Activated CD8-positive, alpha-beta T cell treated with anti-CD3 and anti-CD28 coated beads, Interleukin-2, amount 10 ng/mL, durations not matched to agents 7 days and 5 days (primary cell): ENCODE data around the gene IFNA8. TPM values are rescaled to one million over a fixed set of nuclear protein-coding genes. Genes with fewer than 3 reads are reported as not detected.
A peak's percentile ranks its signal among the peaks of the same experiment; 100 is the strongest.
"Not testable (repeated sequence)": the region's sequence is repeated elsewhere in the genome, so short reads cannot be mapped to it uniquely, and the experiment has no call there.

Experiments
- ATAC-seq: fragments of 150-1000 bp; cut with Tn5 transposase; one replicate; pipeline ENCODE4 v1.10.0; 2021; ENCODE audit warnings: moderate library complexity
- CTCF ChIA-PET: fragments of 350-600 bp; sonication (Branson Sonifier 250); formaldehyde crosslinking; loops from one replicate; lab custom pipeline; 2021; ENCODE audit warnings: antibody characterized with exemption; lab: Charles Lee
- POLR2A ChIA-PET: fragments of 350-600 bp; sonication (Branson Sonifier 250); formaldehyde crosslinking; loops from one replicate; lab custom pipeline; 2021; ENCODE audit warnings: antibody characterized with exemption; lab: Charles Lee
- DNase-seq: peaks from one replicate; pipeline ENCODE4 v3.0.0-alpha.2; 2020
- H3K27ac Mint-ChIP-seq: one replicate; pipeline ENCODE4 v1.8.0; 2021; ENCODE audit warnings: mild to moderate bottlenecking, mixed read lengths
- H3K27me3 Mint-ChIP-seq: one replicate; pipeline ENCODE4 v1.8.0; 2021; ENCODE audit warnings: low read depth, mixed read lengths
- H3K36me3 Mint-ChIP-seq: one replicate; pipeline ENCODE4 v1.8.0; 2021; ENCODE audit warnings: low read depth, mixed read lengths
- H3K4me1 Mint-ChIP-seq: one replicate; pipeline ENCODE4 v1.8.0; 2021; ENCODE audit warnings: low read depth, mixed read lengths
- H3K4me3 Mint-ChIP-seq: one replicate; pipeline ENCODE4 v1.8.0; 2021; ENCODE audit warnings: mild to moderate bottlenecking, mixed read lengths
- H3K9me3 Mint-ChIP-seq: one replicate; pipeline ENCODE4 v1.8.0; 2022; ENCODE audit warnings: mixed read lengths; ENCODE audit not compliant: insufficient read depth
- total RNA-seq, 2 experiments: library from RNA; stranded (reverse); gene quantifications; one replicate each; pipeline ENCODE4 v1.2.3, GENCODE V29; 2021

The IFNA8 gene
- total RNA-seq, 2 experiments from 2014 or later, result not detected

GRCh38 chr9:21432672-21433425 lies 23.9 kb downstream of the IFNA8 start:
- ChIA-PET CTCF (interaction anchor here (0.9 to 2.8 kb wide), 8 partner anchors 12 to 358 kb away, joined by 3 to 31 read pairs (median 7); no protein-coding TSS in a partner anchor), POLR2A (no interaction called here)
- DNase-seq, result no peak
- no peak for ATAC-seq
- Mint-ChIP-seq H3K27me3 (peaks cover 47% of the 10 kb centered on the region), H3K27ac (no peak overlapping the region), H3K4me1 (no peaks in the 10 kb centered on the region), H3K36me3 (no peaks in the 10 kb centered on the region), H3K4me3 (no peak overlapping the region), H3K9me3 (no peaks in the 10 kb centered on the region)

- H3K27me3 Mint-ChIP-seq, result peaks cover 37% of the 10 kb centered on the region
- ATAC-seq, result peak; percentile 51
- CTCF ChIA-PET, result interaction anchor here (0.7 to 2.7 kb wide), 43 partner anchors 9 to 360 kb away, joined by 3 to 31 read pairs (median 5); partner anchors contain the start of genes IFNA8 and IFNE
These were observed 25.5 kb downstream of the IFNA8 start for GRCh38 chr9:21434202-21435014.

GRCh38 chr9:21435015-21435383 lies 26.1 kb downstream of the IFNA8 start:
- DNase-seq, H3K9me3 Mint-ChIP-seq, H3K36me3 Mint-ChIP-seq, H3K27ac Mint-ChIP-seq, ATAC-seq, POLR2A ChIA-PET, H3K4me1 Mint-ChIP-seq, H3K4me3 Mint-ChIP-seq: not testable (repeated sequence)
- CTCF ChIA-PET, result interaction anchor here (0.7 to 2.7 kb wide), 41 partner anchors 9 to 360 kb away, joined by 3 to 31 read pairs (median 5); partner anchors contain the start of genes IFNA8 and IFNE
- H3K27me3 Mint-ChIP-seq, result peaks cover 32% of the 10 kb centered on the region

More at GRCh38 chr9:21434202-21435014, 25.5 kb downstream of the IFNA8 start:
- no peak overlapping the region for H3K4me3 Mint-ChIP-seq
- peak; percentile 73 for DNase-seq
- H3K36me3 Mint-ChIP-seq, result no peaks in the 10 kb centered on the region
- no peaks in the 10 kb centered on the region for H3K9me3 Mint-ChIP-seq
- POLR2A ChIA-PET, result no interaction called here
- H3K4me1 Mint-ChIP-seq, result no peaks in the 10 kb centered on the region
- H3K27ac Mint-ChIP-seq, result no peak overlapping the region

- Mint-ChIP-seq H3K4me1 (peaks cover 18% of the 10 kb centered on the region), H3K4me3 (no peak within 1 kb of the TSS), H3K9me3 (no peaks in the 10 kb centered on the region), H3K36me3 (peaks cover 3% of the 10 kb centered on the region), H3K27me3 (peaks cover 15% of the 10 kb centered on the region), H3K27ac (no peak within 1 kb of the TSS)
- no peak for DNase-seq
- POLR2A ChIA-PET, result no interaction called here
- CTCF ChIA-PET, result no interaction called here
- ATAC-seq, result no peak
These were observed 31.2 kb downstream of the IFNA8 start, which contains the start of gene IFNA1 for GRCh38 chr9:21440139-21440538. IFNA1 (plus strand) TSS chr9:21440439; CDS start chr9:21440508, 69 bp downstream.

- H3K4me3 Mint-ChIP-seq, result peak overlapping the region; percentile 35
- ChIA-PET CTCF (interaction anchor here (0.7 to 5.5 kb wide), 8 partner anchors 10 to 261 kb away, joined by 3 to 31 read pairs (median 3); no protein-coding TSS in a partner anchor), POLR2A (no interaction called here)
- peaks cover 3% of the 10 kb centered on the region for H3K36me3 Mint-ChIP-seq
- peak; percentile 37 for DNase-seq
- peaks cover 18% of the 10 kb centered on the region for H3K4me1 Mint-ChIP-seq
- H3K9me3 Mint-ChIP-seq, result no peaks in the 10 kb centered on the region
- H3K27ac Mint-ChIP-seq, result peak overlapping the region; percentile 54
- peak; percentile 80 for ATAC-seq
- H3K27me3 Mint-ChIP-seq, result peaks cover 7% of the 10 kb centered on the region
These were observed 35.1 kb downstream of the IFNA8 start for GRCh38 chr9:21443849-21444625.

GRCh38 chr9:21449312-21449711 lies 40.4 kb downstream of the IFNA8 start:
- DNase-seq, H3K4me3 Mint-ChIP-seq, POLR2A ChIA-PET, CTCF ChIA-PET, H3K36me3 Mint-ChIP-seq, H3K9me3 Mint-ChIP-seq, ATAC-seq, H3K4me1 Mint-ChIP-seq, H3K27ac Mint-ChIP-seq: not testable (repeated sequence)
- peaks cover 16% of the 10 kb centered on the region for H3K27me3 Mint-ChIP-seq

- no peak overlapping the region for H3K27ac Mint-ChIP-seq
These were observed 41.9 kb downstream of the IFNA8 start for GRCh38 chr9:21450733-21451394.

GRCh38 chr9:21452681-21453080 lies 43.8 kb downstream of the IFNA8 start:
- Mint-ChIP-seq H3K27ac (no peak overlapping the region), H3K9me3 (no peaks in the 10 kb centered on the region), H3K27me3 (peaks cover 14% of the 10 kb centered on the region), H3K36me3 (no peaks in the 10 kb centered on the region), H3K4me3 (no peak overlapping the region), H3K4me1 (no peaks in the 10 kb centered on the region)
- DNase-seq, result no peak
- ChIA-PET POLR2A (no interaction called here), CTCF (interaction anchor here (1.1 to 1.8 kb wide), 4 partner anchors 18 to 270 kb away, joined by 4 to 8 read pairs (median 4); no protein-coding TSS in a partner anchor)
- ATAC-seq, result no peak

More at GRCh38 chr9:21450733-21451394, 41.9 kb downstream of the IFNA8 start:
- Mint-ChIP-seq H3K36me3 (no peaks in the 10 kb centered on the region), H3K9me3 (no peaks in the 10 kb centered on the region), H3K4me3 (no peak overlapping the region), H3K4me1 (no peaks in the 10 kb centered on the region), H3K27me3 (peaks cover 16% of the 10 kb centered on the region)
- ChIA-PET CTCF (no interaction called here), POLR2A (no interaction called here)
- ATAC-seq (no peak), DNase-seq (no peak)

GRCh38 chr9:21454149-21454548 lies 45.2 kb downstream of the IFNA8 start:
- ATAC-seq (no peak), DNase-seq (no peak)
- Mint-ChIP-seq H3K4me1 (no peaks in the 10 kb centered on the region), H3K4me3 (no peak overlapping the region), H3K27ac (no peak overlapping the region), H3K9me3 (no peaks in the 10 kb centered on the region), H3K27me3 (peaks cover 20% of the 10 kb centered on the region), H3K36me3 (no peaks in the 10 kb centered on the region)
- ChIA-PET POLR2A (no interaction called here), CTCF (interaction anchor here (0.9 to 2.6 kb wide), 10 partner anchors 20 to 300 kb away, joined by 3 to 13 read pairs (median 4); partner anchors contain the start of gene KLHL9)

- Mint-ChIP-seq H3K4me3 (no peak overlapping the region), H3K9me3 (no peaks in the 10 kb centered on the region), H3K4me1 (no peaks in the 10 kb centered on the region), H3K27ac (no peak overlapping the region), H3K36me3 (no peaks in the 10 kb centered on the region), H3K27me3 (peaks cover 23% of the 10 kb centered on the region)
- ATAC-seq (peak; percentile 83), DNase-seq (peak; percentile 32)
- ChIA-PET POLR2A (no interaction called here), CTCF (interaction anchor here (0.7 to 2.6 kb wide), 23 partner anchors 8 to 323 kb away, joined by 3 to 14 read pairs (median 5); no protein-coding TSS in a partner anchor)
These were observed 46.4 kb downstream of the IFNA8 start for GRCh38 chr9:21455320-21455719.
